T-helper 1 cell (primary cell): Measurements from ENCODE around the gene ZFYVE9.
"Not testable (repeated sequence)": the region's sequence is repeated elsewhere in the genome, so short reads cannot be mapped to it uniquely, and the experiment has no call there.

Experiments used
- DNase-seq, 5 donors: peaks; one replicate each; pipeline ENCODE4 v3.0.0-alpha.2; 2012 to 2020
- total RNA-seq, 4 donors: gene quantifications; one replicate each; lab custom pipeline; 2026; lab: John Stamatoyannopoulos, UW

The ZFYVE9 gene, protein sequence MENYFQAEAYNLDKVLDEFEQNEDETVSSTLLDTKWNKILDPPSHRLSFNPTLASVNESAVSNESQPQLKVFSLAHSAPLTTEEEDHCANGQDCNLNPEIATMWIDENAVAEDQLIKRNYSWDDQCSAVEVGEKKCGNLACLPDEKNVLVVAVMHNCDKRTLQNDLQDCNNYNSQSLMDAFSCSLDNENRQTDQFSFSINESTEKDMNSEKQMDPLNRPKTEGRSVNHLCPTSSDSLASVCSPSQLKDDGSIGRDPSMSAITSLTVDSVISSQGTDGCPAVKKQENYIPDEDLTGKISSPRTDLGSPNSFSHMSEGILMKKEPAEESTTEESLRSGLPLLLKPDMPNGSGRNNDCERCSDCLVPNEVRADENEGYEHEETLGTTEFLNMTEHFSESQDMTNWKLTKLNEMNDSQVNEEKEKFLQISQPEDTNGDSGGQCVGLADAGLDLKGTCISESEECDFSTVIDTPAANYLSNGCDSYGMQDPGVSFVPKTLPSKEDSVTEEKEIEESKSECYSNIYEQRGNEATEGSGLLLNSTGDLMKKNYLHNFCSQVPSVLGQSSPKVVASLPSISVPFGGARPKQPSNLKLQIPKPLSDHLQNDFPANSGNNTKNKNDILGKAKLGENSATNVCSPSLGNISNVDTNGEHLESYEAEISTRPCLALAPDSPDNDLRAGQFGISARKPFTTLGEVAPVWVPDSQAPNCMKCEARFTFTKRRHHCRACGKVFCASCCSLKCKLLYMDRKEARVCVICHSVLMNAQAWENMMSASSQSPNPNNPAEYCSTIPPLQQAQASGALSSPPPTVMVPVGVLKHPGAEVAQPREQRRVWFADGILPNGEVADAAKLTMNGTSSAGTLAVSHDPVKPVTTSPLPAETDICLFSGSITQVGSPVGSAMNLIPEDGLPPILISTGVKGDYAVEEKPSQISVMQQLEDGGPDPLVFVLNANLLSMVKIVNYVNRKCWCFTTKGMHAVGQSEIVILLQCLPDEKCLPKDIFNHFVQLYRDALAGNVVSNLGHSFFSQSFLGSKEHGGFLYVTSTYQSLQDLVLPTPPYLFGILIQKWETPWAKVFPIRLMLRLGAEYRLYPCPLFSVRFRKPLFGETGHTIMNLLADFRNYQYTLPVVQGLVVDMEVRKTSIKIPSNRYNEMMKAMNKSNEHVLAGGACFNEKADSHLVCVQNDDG (N-terminal part only)
- total RNA-seq = 21.2 to 32.7 (median 27.1) reads per million in 4 donors

DNA sequence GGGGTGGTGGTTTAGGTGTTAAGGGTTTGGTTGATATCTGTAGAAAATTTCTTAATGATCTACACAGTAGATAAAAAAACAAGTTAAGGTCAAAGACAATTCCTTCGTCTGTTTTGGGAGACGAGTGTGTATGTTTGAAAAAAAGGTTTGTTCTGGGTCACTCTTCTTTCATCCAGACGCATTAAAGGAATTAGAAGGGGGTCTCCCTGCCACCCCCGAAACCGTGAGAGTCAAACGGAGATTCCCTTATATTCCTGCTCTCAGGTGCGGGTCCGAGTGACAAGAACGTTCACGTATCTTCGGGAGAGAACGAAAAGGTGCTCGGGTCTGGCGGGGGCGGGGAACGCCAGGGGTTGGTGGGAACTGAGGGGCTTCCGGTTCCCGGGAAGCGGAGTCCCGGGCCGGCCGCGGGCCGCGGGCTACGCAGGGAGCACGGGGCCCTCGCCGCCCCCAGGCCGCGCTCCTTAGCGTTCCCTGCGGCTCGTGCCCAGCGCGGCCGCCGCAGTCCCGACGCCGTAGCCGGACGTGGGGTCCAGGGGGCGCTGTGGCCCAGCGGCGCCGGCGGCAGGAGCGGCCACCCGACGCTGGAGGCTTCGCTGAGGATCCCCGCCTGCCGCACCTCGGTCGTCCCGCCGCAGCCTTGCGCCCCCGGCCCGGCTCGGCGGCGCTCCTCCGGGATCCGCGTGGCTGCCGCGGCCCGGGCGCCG, at the start of gene ZFYVE9:
ZFYVE9 (plus strand) TSS at position 577 of the 707 bp plus-strand sequence. CDS start 91,118 bp downstream, outside the sequence.
- DNase-seq = peak; percentile 43 to 69 (median 58)

DNA sequence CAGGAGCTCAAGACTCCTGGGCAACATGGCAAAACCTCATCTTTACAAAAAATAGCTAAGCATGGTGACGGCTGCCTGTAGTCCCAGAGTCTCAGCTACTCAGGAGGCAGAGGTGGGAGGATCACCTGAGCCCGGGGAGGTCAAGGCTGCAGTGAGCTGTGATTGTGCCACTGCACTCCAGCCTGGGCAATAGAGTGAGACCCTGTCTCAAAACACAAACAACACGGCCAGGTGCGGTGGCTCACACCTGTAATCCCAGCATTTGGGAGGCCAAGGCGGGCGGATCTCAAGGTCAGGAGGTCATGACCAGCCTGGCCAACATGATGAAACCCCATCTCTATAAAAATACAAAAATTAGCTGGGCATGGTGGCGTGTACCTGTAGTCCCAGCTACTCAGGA, 47.6 kb upstream of the ZFYVE9 start:
- DNase-seq = not testable (repeated sequence)

DNA sequence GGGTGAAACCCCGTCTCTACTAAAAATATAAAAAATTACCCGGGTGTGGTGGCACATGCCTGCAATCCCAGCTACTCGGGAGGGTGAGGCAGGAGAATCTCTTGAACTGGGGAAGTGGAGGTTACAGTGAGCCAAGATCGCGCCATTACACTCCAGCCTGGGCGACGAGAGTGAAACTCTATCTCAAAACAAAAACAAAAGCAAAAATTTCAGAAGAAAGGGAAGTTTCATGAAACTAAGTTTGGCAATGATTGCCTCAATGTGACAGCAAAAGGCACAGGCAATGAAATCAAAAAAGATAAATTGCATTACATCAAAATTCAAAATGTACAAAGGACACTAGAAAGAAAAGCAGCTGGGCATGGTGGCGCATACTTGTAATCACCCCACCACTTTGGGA, 45.7 kb upstream of the ZFYVE9 start:
- DNase-seq = no peak

DNA sequence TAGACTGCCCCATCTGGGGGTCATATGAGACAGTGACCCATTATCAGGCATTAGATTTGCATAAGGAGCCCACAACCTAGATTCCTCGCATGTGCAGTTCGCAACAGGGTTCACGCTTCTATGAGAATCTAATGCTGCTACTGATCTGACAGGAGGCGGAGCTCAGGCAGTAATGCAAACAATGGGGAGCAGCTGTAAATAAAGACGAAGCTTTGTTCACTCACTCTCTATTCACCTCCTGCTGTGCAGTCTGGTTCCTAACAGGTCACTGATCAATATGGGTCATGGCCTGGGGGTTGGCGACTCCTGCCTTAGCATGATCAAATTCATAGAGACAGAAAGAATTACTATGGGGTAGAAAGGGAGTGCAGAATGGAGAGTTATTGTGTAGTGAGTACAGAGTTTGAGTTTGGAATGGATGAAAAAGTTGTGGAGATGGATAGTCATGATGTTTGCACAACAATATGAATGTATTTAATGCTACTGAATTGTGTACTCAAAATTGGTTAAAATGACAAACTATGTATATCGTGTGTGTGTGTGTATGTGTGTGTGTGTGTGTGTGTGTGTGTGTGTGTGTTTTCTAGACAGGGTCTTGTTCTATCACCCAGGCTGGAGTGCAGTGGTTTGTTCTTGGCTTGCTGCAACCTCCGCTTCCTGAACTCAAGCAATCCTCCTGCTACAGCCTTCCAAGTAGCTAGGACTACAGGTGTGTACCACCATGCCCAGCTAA, 43.6 kb upstream of the ZFYVE9 start:
- no peak for DNase-seq

DNA sequence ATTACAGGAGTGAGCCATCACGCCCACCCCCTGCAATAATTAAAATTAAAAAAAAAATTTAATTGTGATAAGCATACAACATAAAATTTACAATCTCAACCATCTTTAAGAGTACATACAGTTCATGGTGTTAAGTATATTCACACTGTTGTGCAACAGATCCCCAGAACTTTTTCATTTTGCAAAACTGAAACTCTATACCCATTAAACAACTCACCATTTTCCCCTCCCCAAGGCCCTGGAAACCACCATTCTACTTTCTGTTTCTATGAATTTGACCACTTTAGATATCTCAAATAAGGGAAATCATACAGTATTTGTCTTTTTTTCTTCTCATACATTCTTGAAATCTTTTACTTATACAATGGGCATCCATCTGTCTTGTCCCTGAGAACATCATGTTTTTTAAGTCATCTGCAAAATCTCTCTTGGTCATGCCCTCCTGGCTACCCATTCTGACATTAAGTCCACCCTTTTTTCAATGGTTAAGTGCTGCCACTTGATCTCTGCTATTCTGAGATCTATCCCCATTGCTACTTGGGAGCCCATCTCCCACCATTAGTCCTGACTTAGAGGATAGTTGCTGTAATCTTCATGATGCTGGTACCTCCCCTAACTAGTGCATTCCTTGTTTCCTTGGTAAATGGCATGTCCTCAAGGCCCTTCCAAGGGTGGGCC, 39.4 kb upstream of the ZFYVE9 start:
- DNase-seq = peak in 1 of 5 donors; percentile 18

DNA sequence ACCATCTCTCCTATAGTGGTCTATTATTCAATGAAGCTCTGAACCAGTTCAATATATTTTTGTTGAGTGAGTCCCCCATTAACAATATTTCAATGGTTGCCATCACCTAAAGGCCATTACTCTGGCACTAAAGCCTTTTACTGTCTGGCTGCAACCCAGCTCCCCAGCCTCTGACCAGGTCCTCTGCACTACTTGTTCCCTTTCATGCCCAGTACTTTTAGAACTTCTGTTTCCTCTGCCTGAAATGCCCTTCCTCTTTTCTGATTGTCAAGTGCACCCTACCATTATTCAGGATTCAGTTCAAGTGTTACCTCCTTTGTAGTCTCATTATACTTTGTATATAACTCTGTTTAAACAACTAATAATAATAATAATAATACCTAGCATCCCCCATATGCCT, 30.4 kb upstream of the ZFYVE9 start:
- DNase-seq = no peak

DNA sequence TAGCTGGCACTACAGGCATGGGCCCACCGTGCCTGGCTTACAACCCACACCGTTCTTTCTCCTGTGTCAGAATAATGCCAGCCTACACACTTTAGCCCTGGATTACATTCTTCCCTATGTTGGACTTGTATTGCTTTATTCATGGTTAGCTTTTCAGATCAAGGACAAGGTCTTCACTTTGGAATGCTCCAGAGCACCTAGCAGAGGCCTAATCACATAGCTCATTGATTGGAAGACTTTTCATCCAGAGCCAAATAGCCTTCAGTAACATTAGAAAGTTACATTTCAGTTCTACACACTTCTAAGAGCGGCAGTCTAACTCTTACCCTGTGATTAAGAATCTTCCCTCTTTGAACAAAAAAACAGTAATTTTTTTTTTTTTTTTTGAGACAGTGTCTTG, 29.4 kb upstream of the ZFYVE9 start:
- no peak for DNase-seq

DNA sequence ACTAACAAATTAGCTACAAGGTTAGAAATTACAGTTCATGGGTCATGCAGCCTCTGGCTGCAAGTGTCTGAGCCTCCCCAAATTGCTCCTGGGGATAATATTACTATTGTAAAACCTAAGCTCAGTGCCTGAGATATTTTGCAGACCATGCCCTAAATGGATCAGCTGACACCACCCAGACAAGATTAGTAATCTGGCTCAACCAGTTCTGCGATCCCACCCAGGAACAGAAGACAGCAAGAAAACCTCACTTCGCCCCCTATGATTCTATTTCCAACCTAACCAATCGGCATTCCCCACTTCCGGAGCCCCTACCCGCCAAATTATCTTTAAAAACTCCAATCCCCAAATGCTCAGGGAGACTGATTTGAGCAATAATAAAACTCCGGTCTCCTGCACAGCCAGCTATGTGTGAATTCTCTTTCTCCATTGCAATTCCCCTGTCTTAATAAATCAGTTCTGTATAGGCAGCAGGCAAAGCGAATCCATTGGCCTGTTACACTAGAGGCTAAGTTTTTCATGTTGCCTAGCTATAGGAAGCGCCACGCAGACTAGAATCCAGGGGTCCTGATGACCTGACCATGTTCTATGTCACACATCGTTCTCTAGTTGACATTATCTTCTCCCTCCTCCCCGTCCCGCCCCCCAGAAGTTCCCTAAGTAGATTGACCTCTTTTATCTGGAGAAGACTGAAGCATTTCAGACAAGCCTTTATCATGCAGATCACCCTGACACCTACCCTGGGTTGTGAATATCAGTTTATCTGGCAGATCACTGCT, 22.4 kb upstream of the ZFYVE9 start:
- no peak for DNase-seq

DNA sequence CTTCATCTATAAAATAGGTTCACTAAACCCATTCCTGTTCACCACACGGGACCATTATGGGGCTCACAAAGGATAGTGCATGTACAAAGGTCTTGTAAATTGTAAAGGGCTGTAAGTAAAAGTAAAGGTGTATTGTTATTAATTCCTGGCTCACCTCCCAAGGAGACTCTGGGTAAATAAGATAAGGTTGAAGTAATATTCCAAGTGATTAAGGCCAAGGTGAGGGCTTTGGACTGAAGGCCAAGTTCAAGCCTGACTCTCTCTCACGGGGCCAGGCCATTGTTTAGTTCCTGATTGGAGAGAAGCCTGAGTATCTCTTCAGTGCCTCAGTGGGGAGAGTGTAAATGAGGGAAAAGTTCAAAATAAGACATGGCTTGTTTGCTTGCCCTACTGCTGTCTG, 19.5 kb upstream of the ZFYVE9 start:
- DNase-seq = no peak

DNA sequence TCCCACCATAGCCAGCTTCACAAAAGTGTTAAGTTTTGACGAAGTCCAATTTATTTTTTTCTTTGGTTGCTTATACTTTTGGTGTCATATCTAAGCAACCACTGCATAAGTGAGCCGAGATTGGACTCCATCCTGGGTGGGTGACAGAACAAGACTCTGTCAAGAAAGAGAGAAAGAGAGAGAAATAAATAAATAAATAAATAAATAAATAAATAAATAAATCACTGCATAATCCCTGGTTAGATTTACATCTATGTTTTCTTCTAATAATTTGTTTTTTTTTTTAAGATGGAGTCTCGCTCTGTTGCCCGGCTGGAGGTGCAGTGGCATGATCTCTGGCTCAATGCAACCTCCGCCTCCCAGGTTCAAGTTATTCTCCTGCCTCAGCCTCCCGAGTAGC, 18.3 kb upstream of the ZFYVE9 start:
- DNase-seq = no peak

DNA sequence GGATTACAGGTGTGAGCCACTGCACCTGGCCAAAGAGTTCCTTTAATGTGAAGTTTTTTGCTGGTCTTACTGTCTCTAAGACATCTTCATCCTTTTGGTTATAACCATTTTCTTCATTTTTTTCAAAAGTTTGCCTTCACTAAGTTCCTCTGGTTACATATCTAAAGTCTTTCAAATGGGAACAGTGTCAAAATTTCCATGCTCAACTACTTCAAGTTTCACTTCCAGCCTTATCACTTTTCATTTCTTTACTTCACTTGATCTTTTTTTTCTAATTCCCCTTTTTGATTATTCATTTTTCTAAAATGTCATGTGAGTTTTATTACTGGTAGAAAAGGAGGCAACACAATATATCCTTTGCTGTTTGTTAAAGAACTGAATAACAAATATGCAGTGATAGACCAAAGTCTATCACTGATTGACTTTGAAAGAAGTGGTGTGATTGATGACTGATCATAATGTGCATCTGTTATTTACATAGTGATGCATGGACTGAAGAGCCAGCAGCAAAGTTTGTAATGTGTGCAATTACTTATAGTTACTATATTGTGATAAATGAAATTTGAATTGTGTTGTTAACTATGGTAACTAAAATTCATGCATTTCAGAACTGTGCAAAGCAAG, 16.0 kb upstream of the ZFYVE9 start:
- no peak for DNase-seq

DNA sequence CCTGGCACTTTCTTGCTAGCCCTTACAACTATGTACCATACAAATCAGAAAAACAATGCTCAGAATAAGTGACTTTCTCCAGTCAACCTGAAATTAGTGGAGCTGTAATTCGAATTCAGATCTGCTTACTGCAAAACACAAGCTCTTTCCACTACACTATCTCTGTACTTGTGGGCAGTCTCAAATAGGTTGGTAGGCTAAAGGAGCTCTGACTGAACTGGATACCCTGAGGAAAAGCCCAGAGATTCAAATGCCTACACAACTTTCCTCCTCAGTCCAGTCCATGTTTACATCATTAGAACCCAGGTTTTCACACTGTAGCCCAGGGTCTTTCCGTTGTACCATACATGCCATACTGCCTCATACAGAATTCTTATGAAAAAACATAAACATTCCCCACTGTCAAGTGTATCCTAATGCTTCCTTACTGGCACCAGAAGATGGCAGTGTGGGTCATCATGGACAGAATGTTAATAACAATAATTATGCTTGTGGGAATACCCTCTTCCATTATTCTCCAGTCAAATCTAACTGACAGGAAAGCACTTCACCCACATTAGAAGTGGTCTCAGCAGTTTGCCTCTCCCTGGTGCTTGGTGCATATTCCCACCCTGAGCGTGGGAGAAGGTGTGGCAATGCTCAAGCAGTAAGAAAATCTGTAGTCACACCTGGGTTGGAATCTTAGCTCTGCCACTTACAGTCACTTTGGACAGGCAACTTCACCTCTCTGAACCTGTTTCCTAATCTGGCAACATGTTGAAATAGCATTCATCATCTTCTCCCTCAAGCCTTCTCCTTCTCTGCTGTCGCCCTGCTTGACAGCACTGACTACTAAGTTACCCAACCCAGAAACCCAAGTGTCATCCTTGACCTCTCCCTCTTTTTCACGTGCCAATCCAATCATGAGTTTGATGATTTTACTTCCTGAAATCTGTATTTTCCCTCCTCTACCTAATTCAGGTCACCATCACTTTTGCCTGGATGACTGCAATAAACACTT, 14.4 kb upstream of the ZFYVE9 start:
- DNase-seq = peak in 2 of 5 donors; percentile 2 to 8

DNA sequence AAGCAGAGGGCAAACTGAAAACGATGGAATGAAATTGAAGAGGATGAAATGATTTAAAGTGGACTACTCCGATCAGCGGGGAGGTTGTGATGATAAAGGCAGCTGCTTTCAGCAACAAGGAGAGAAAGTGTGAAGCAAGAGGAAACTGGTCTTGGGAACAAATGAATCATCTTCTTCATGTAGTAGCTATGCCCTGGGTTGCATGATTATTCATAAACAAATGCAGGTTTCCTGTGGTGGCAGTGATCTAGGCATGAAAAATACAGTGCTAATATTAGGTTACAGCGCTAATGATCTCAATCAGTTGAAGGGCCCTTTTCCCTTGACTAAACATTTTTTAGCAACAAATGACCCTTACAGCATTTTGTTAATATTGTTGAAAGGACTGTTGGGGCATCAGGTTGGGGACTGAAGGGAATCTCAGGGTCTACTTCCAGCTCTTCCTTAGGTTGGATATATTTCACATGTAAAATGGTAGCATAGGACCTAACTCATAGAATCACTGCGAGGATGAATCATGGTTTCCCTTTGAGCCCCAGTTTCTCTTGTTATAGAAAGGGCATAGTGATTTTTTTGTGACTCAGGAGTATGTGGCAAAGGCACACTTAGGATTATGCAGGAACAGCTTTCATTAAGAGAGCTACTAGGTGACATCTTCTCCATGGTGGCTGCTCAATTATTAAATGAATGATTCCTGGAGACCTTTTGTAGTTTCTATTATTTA, 1.9 kb upstream of the ZFYVE9 start:
- peak in 2 of 5 donors; percentile 8 to 73 for DNase-seq

DNA sequence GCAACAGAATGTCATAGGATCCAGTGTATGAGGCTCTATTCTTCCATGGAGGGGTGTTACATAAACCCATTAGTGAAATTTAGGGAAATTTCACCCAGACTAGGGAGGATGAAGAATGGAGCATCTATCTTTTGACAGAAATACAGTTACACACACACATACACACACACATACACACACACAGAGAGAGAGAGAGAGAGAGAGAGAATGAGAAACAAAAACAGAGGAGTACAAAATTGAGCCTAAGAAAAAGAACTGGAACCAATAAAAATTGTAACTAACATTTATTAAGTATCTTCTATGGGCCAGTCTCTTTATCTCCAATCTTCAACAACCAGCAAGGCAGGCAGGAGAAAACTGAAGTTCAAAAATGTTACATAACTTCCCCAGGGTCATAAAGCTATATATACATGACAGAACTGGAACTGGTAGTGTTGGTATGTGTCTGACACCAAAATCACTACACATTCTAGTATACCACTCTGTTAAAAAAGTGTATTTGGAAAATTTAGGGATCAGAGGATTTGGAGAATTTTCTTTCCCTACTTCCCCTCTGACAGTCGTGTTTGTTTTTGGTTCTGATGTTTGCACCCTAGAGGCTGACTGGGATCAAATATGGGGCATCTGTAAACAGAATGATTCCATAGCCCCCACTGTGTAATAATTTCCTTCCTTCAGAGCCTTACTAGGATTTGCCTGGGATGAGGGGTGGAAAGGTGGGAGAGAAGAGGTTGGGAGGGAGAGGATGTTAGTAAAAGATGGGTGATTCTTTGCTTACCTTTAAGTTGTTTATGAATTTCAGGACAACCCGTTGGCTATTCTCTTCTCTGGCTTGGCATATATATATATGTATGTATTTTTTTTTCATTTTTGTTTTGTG, 1.0 kb upstream of the ZFYVE9 start:
- DNase-seq = no peak

DNA sequence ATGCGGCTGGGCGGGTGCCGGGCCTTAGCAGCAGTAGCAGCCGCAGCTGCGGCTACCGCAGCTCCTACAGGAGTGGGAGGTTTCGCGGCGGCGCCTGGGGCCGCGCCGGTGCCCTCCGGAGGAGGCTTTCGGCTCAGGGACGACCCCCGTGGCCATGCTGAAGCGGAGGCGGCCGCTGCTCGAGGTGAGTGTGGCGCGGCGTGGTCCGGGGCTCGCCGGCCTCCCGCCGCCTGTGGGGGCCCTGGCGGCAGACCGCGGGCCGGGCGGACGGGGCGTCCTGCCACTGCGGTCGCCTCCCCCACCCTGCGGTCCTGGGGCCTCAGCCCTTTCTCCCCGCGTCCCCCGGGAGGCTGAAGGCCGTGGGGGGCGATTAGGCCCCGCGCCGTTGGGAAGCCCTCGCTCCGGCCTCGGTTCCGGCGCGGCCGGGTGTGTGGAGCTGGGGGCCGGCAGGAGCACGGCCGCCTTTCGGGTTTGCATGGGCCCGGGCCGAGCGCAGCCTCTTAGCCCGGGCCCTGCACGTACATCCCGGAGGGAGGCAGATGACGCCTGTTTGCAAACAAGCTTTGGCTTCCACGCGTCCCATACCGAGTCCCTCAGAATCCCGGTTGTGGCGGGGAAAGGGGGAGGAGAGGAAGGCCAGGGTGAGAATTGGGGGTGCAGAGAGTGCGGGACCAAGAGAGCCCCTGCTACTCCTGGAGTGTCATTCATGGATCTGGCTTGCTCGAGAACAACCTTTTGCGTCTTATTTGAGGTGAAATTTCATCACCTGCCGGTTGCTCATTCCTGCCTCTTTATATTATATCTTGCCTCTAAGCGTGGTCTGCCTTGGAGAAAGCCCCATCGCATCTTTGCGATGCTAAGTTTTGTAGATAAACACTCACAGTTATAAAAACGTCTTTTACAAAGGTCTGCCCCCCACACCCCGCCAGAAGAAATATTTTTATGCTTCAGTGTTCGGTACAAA, 613 bp downstream of the ZFYVE9 start:
- DNase-seq = peak in 3 of 5 donors; percentile 11 to 20 (median 16)
